GM18511 (cell line): ENCODE measurements around the gene SRPK1.

Experiments used
- ATAC-seq: cut with Tn5 transposase; IDR thresholded peaks from one replicate; pipeline ENCODE4 v1.9.1; 2021; ENCODE audit warnings: mild to moderate bottlenecking, moderate library complexity; ENCODE audit not compliant: unreplicated experiment

Gene SRPK1

GRCh38 chr6:35829306-35829705 is 91.6 kb downstream of the SRPK1 start:
- no peak for ATAC-seq

GRCh38 chr6:35824552-35825192 is 96.2 kb downstream of the SRPK1 start:
- ATAC-seq = no peak

- ATAC-seq = no peak
Measured at GRCh38 chr6:35823601-35824000, 97.3 kb downstream of the SRPK1 start.

- ATAC-seq = no peak
Measured at GRCh38 chr6:35817515-35817914, 103.4 kb downstream of the SRPK1 start.

- ATAC-seq = no peak
Measured at GRCh38 chr6:35811699-35811995, 109.3 kb downstream of the SRPK1 start.

GRCh38 chr6:35810971-35811698 is 109.8 kb downstream of the SRPK1 start:
- no peak for ATAC-seq

GRCh38 chr6:35809809-35810208 is 111.1 kb downstream of the SRPK1 start:
- ATAC-seq = no peak

- ATAC-seq = no peak
Measured at GRCh38 chr6:35808688-35809087, 112.2 kb downstream of the SRPK1 start.

- ATAC-seq = no peak
Measured at GRCh38 chr6:35804996-35805736, 115.7 kb downstream of the SRPK1 start, which contains the start of gene LHFPL5. LHFPL5 (plus strand) TSS chr6:35805352; CDS start chr6:35805671, 319 bp downstream.

- no peak for ATAC-seq
Measured at GRCh38 chr6:35801148-35801547, 119.8 kb downstream of the SRPK1 start.

- no peak for ATAC-seq
Measured at GRCh38 chr6:35798706-35799105, 122.2 kb downstream of the SRPK1 start.

GRCh38 chr6:35797837-35798526 is 122.9 kb downstream of the SRPK1 start:
- no peak for ATAC-seq

- no peak for ATAC-seq
Measured at GRCh38 chr6:35796236-35796635, 124.7 kb downstream of the SRPK1 start.

- ATAC-seq = no peak
Measured at GRCh38 chr6:35795453-35796071, 125.3 kb downstream of the SRPK1 start.

GRCh38 chr6:35794536-35795452 is 126.1 kb downstream of the SRPK1 start:
- no peak for ATAC-seq

GRCh38 chr6:35790683-35791082 is 130.2 kb downstream of the SRPK1 start:
- ATAC-seq = no peak

- ATAC-seq = no peak
Measured at GRCh38 chr6:35788423-35788982, 132.4 kb downstream of the SRPK1 start.

- no peak for ATAC-seq
Measured at GRCh38 chr6:35787266-35788218, 133.4 kb downstream of the SRPK1 start.
